CD4-positive, alpha-beta T cell (primary cell): Measurements from ENCODE around the gene SYK. TPM values are rescaled to one million over a fixed set of nuclear protein-coding genes. Genes with fewer than 3 reads are reported as not detected.
A peak's percentile ranks its signal among the peaks of the same experiment; 100 is the strongest.

Experiments used
- ATAC-seq: fragments of 200-7000 bp; cut with Tn5 transposase; one replicate; pipeline ENCODE4 v1.10.0; 2022; ENCODE audit warnings: mild to moderate bottlenecking; ENCODE audit not compliant: poor library complexity
- CTCF ChIA-PET: fragments of 350-600 bp; sonication (Branson Sonifier 250); formaldehyde crosslinking; loops from one replicate; lab custom pipeline; 2021; ENCODE audit warnings: antibody characterized with exemption, inconsistent platforms; lab: Charles Lee
- POLR2A ChIA-PET: fragments of 350-600 bp; sonication (Branson Sonifier 250); formaldehyde crosslinking; loops from one replicate; lab custom pipeline; 2021; ENCODE audit warnings: antibody characterized with exemption, inconsistent platforms; lab: Charles Lee
- DNase-seq, 14 experiments: peaks; one replicate each; pipeline ENCODE4 v3.0.0-alpha.2; 2013 to 2020; ENCODE audit warnings: mixed read lengths in 2 of 14
- H3K27ac ChIP-seq, 2 donors: one replicate each; pipeline versions ENCODE4 v1.5.1 to v1.7.0; 2013; ENCODE audit warnings: low read length in 2 of 2, low read depth in 1 of 2, mild to moderate bottlenecking in 1 of 2
- H3K27me3 ChIP-seq, 2 experiments: 1 replicate in 1 of 2; 2 replicates in 1 of 2; pipeline versions ENCODE4 v1.6.1 to v1.7.0; 2013; ENCODE audit warnings: low read length in 2 of 2, control low read depth in 1 of 2, mild to moderate bottlenecking in 1 of 2, moderate library complexity in 1 of 2; ENCODE audit not compliant: insufficient read depth in 2 of 2, control insufficient read depth in 1 of 2
- H3K36me3 ChIP-seq: one replicate; pipeline ENCODE4 v1.6.1; 2013; ENCODE audit warnings: low read length, control low read depth; ENCODE audit not compliant: insufficient read depth
- H3K4me1 ChIP-seq: one replicate; pipeline ENCODE4 v1.6.1; 2013; ENCODE audit warnings: low read length, control low read depth; ENCODE audit not compliant: insufficient read depth
- H3K4me3 ChIP-seq: one replicate; pipeline ENCODE4 v1.5.1; 2013; ENCODE audit warnings: mild to moderate bottlenecking, low read length, moderate library complexity
- H3K9me3 ChIP-seq, 2 experiments: 1 replicate in 1 of 2; 2 replicates in 1 of 2; pipeline versions ENCODE4 v1.6.1 to v1.7.0; 2013; ENCODE audit warnings: low read length in 2 of 2, mild to moderate bottlenecking in 2 of 2, control low read depth in 1 of 2, moderate library complexity in 1 of 2; ENCODE audit not compliant: control insufficient read depth in 1 of 2, insufficient read depth in 1 of 2
- H3K27ac Mint-ChIP-seq: one replicate; pipeline ENCODE4 v1.8.0; 2020; ENCODE audit warnings: mixed read lengths
- H3K27me3 Mint-ChIP-seq: one replicate; pipeline ENCODE4 v1.8.0; 2021; ENCODE audit warnings: mixed read lengths
- H3K36me3 Mint-ChIP-seq: one replicate; pipeline ENCODE4 v1.8.0; 2021; ENCODE audit warnings: low read depth, mixed read lengths
- H3K4me1 Mint-ChIP-seq: one replicate; pipeline ENCODE4 v1.8.0; 2021; ENCODE audit warnings: low read depth, mixed read lengths
- H3K4me3 Mint-ChIP-seq: one replicate; pipeline ENCODE4 v1.8.0; 2020; ENCODE audit warnings: mild to moderate bottlenecking, mixed read lengths
- H3K9me3 Mint-ChIP-seq: one replicate; pipeline ENCODE4 v1.8.0; 2020; ENCODE audit warnings: mixed read lengths
- CTCF ChIP-seq: fragments of 200-600 bp; IDR thresholded peaks from one replicate; pipeline ENCODE4 v1.8.0; 2022; ENCODE audit warnings: antibody characterized with exemption, mild to moderate bottlenecking
- intact Hi-C, 2 experiments: fragments of 100-400 bp; cut with DNase I in 1 of 2; cut with micrococcal nuclease in 1 of 2; formaldehyde crosslinking; loops; one replicate each; pipeline versions ENCODE4 v1.15.1 to v1.9.0; 2023 to 2025; cut with DNase I, micrococcal nuclease
- total RNA-seq, 174 experiments: library from RNA in 2 of 174; stranded (reverse) in 2 of 174; gene quantifications; one replicate each; pipeline ENCODE4 v1.2.3 and lab custom pipeline; 2021 to 2026

Gene SYK
- total RNA-seq, 2 experiments from 2014 or later: 1.1 to 1.2 TPM

- ChIA-PET CTCF (no interaction called here), POLR2A (no interaction called here)
- Histone ChIP-seq H3K27ac (no peak overlapping the region), H3K4me3 (no peak overlapping the region), H3K9me3 (no peaks in the 10 kb centered on the region), H3K27me3 (no peaks in the 10 kb centered on the region), H3K36me3 (no peaks in the 10 kb centered on the region), H3K4me1 (no peaks in the 10 kb centered on the region)
- ATAC-seq (no peak), DNase-seq (no peak)
- Mint-ChIP-seq H3K4me3 (no peak overlapping the region), H3K4me1 (no peaks in the 10 kb centered on the region), H3K27me3 (peaks cover 17% of the 10 kb centered on the region), H3K36me3 (no peaks in the 10 kb centered on the region), H3K9me3 (no peaks in the 10 kb centered on the region), H3K27ac (no peak overlapping the region)
- intact Hi-C loops: loop anchor here (1.0 to 2.0 kb wide), 5 partner anchors 645 to 1295 kb away; no protein-coding TSS in a partner anchor
- TF ChIP-seq CTCF: peak; percentile 58
Observed at GRCh38 chr9:90871327-90871935, 69.8 kb downstream of the SYK start.

- Mint-ChIP-seq H3K4me1 (no peaks in the 10 kb centered on the region), H3K27ac (no peak overlapping the region), H3K27me3 (peaks cover 17% of the 10 kb centered on the region), H3K36me3 (no peaks in the 10 kb centered on the region), H3K4me3 (no peak overlapping the region), H3K9me3 (no peaks in the 10 kb centered on the region)
- ChIA-PET CTCF (no interaction called here), POLR2A (no interaction called here)
- H3K4me1 ChIP-seq: no peaks in the 10 kb centered on the region
- H3K27me3 ChIP-seq: no peaks in the 10 kb centered on the region
- TF ChIP-seq CTCF: no peak
- ATAC-seq (no peak), DNase-seq (no peak)
- H3K36me3 ChIP-seq: no peaks in the 10 kb centered on the region
- intact Hi-C loops: loop anchor here in 1 of 2 experiments (2.0 kb wide), 2 partner anchors 650 to 1274 kb away; no protein-coding TSS in a partner anchor
- no peak overlapping the region for H3K27ac ChIP-seq
- no peaks in the 10 kb centered on the region for H3K9me3 ChIP-seq
- H3K4me3 ChIP-seq: no peak overlapping the region
Observed at GRCh38 chr9:90872835-90873294, 71.2 kb downstream of the SYK start.

GRCh38 chr9:90873422-90873821, 71.8 kb downstream of the SYK start:
- H3K36me3 ChIP-seq: no peaks in the 10 kb centered on the region
- H3K9me3 ChIP-seq: no peaks in the 10 kb centered on the region
- no peak for TF ChIP-seq CTCF
- Mint-ChIP-seq H3K27ac (no peak overlapping the region), H3K4me1 (no peaks in the 10 kb centered on the region), H3K36me3 (no peaks in the 10 kb centered on the region), H3K9me3 (no peaks in the 10 kb centered on the region), H3K4me3 (no peak overlapping the region), H3K27me3 (peaks cover 17% of the 10 kb centered on the region)
- H3K4me1 ChIP-seq: no peaks in the 10 kb centered on the region
- intact Hi-C loops: loop anchor here in 1 of 2 experiments (2.0 kb wide), 2 partner anchors 651 to 1275 kb away; no protein-coding TSS in a partner anchor
- no peak overlapping the region for H3K27ac ChIP-seq
- H3K4me3 ChIP-seq: no peak overlapping the region
- ChIA-PET CTCF (no interaction called here), POLR2A (no interaction called here)
- DNase-seq (no peak), ATAC-seq (no peak)
- no peaks in the 10 kb centered on the region for H3K27me3 ChIP-seq
